HG02759 (cell line): Measurements from ENCODE around the gene EPGN.
"Not testable (repeated sequence)": the region's sequence is repeated elsewhere in the genome, so short reads cannot be mapped to it uniquely, and the experiment has no call there.

Experiments
- ATAC-seq: cut with Tn5 transposase; IDR thresholded peaks from one replicate; pipeline ENCODE4 v1.9.1; 2021; ENCODE audit warnings: mild to moderate bottlenecking, moderate library complexity; ENCODE audit not compliant: unreplicated experiment

EPGN gene

GRCh38 chr4:74335341-74336021 is 27.2 kb downstream of the EPGN start:
- peak; percentile 87 for ATAC-seq

- ATAC-seq: no peak
These were observed 30.6 kb downstream of the EPGN start for GRCh38 chr4:74338792-74339333.

- ATAC-seq: no peak
These were observed 31.2 kb downstream of the EPGN start for GRCh38 chr4:74339501-74339900.

GRCh38 chr4:74340421-74340820 is 32.2 kb downstream of the EPGN start:
- not testable (repeated sequence) for ATAC-seq

GRCh38 chr4:74344031-74344430 is 35.8 kb downstream of the EPGN start:
- ATAC-seq: no peak

- ATAC-seq: no peak
These were observed 45.6 kb downstream of the EPGN start for GRCh38 chr4:74353858-74354257.

- ATAC-seq: no peak
These were observed 49.7 kb downstream of the EPGN start for GRCh38 chr4:74357965-74358364.

- ATAC-seq: no peak
These were observed 53.4 kb downstream of the EPGN start for GRCh38 chr4:74361671-74362070.

- no peak for ATAC-seq
These were observed 54.1 kb downstream of the EPGN start for GRCh38 chr4:74362347-74362746.

GRCh38 chr4:74364256-74364651 is 56.0 kb downstream of the EPGN start:
- peak; percentile 2 for ATAC-seq

GRCh38 chr4:74364652-74365491 is 56.6 kb downstream of the EPGN start, which contains the start of gene EREG:
TSS of gene EREG (plus strand) at chr4:74365145. CDS start at chr4:74365309, 164 bp downstream.
- ATAC-seq: peak; percentile 68

GRCh38 chr4:74365761-74366160 is 57.5 kb downstream of the EPGN start:
- ATAC-seq: no peak
